Left ventricle myocardium superior (tissue), 1 donor: ENCODE measurements around the gene C8G. TPM values are rescaled to one million over a fixed set of nuclear protein-coding genes. Genes with fewer than 3 reads are reported as not detected.

Experiments used
- ATAC-seq: fragments of 200-7000 bp; cut with Tn5 transposase; one replicate; pipeline ENCODE4 v1.9.1; 2020; ENCODE audit warnings: mild to moderate bottlenecking, moderate library complexity
- DNase-seq: peaks from one replicate; pipeline ENCODE4 v3.0.0-alpha.2; 2020
- intact Hi-C: fragments of 100-400 bp; cut with micrococcal nuclease; formaldehyde crosslinking; loops from one replicate; pipeline ENCODE4 v1.11.0; 2022
- total RNA-seq: library from RNA; stranded (reverse); fragmentation: NEBNext Ultra II Directional; extraction: Animal tissue kit (Norgen Biotek cat#: 25700); gene quantifications from one replicate; pipeline ENCODE4 v1.2.1, GENCODE V29; 2021
- donor health status: DM: no; HTN: yes; CAD: no; lungs with severe emphysema.

Gene C8G
- total RNA-seq, 1 donor from 2014 or later: 2.2 TPM

DNA sequence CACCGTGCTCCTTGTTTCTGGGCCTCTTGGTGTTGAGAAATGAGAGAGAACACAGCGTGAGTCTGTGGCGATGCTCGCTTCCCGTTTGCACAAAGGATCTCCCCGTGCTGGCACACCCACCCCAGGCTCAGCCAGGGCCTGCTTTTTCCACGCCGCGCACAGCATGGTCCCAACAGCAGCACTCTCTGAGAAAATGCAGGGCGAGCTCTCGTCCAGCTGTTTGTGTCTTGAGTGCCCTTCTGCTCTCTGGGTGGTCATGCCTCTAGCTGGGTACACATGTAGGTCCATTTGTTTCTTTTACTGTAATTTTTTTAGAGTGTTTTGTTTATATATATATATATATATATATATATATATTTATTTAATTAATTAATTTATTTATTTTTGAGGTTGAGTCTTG, 27.1 kb upstream of the C8G start:
- DNase-seq (no peak), ATAC-seq (no peak)
- intact Hi-C loops: no loop called here

DNA sequence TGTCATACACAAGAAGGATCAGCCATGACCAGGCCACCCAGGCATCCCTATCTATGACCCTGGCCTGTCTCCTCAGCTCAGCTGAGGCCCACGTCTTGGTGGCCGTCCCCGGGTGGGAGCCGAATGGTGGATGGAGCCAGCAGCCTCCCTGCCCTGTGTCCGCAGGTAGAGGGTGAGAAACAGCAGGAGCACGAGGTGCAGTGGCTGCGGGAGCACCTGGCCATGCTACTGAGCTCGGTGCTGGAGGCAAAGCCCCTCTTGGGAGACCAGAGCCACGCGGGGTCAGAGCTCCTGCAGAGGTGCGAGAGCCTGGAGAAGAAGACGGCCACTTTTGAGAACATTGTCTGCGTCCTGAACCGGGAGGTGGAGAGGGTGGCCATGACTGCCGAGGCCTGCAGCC, 25.0 kb upstream of the C8G start:
- no peak for DNase-seq
- intact Hi-C loops: no loop called here
- ATAC-seq: no peak

DNA sequence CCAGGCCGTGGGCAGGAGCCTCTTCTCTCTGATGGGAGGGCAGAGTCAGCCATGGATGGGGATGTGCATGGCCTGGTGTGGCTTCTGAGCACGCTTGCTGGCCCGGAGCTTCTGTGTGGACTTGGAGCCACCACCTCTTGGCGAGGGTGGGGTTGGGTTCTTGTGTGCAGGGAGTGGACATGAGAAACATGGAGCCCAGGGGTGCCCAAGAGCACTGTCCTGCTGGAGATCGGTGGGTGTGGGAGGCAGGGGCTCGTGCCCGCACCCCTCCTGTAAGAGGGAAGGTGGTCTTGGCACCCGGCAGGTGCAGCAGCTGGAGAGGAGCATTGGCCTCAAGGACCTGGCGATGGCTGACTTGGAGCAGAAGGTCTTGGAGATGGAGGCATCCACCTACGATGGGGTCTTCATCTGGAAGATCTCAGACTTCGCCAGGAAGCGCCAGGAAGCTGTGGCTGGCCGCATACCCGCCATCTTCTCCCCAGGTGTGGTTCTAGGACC, 24.3 kb upstream of the C8G start:
- intact Hi-C loops: no loop called here
- ATAC-seq (no peak), DNase-seq (no peak)

DNA sequence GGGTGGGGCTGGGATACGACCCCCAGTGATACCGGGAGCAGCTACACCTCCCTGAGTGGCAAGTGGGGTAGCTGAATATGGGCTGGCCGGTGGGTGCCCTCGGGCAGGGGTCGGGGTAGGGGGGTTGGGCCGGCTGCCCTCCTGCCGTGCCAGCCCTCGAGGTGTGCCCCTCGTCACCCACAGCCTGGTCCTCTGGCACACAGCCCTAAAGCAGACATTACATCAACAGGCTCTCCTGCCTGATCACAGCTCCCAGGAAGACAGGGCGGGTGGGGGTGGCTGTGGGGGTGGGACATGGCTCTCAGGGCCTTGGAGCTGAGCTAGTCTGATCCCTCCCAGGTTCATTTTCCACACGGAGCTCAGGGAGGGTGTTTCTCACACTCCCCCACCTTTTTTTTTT, 23.7 kb upstream of the C8G start:
- DNase-seq (no peak), ATAC-seq (peak; percentile 59)
- intact Hi-C loops: no loop called here

DNA sequence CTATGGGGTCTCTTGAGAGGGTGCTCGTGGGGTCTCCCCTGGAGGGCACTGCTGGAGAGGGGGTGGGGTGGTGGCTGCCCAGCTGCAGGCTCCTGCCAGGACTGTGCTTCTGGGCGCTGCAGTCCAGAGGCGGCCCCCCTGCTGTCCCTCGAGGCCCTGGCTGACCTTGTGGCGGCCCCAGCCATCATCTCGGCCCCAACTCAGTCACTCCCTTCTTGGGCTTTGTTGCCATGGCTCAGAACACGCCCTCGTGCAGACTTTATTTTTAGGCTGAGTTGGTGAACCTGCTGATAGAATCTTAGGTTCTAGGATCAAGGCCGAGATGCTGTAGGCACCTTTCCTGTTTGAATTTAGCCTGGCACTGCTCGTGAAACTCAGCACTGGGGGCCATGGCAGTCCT, 23.3 kb upstream of the C8G start:
- peak; percentile 84 for ATAC-seq
- intact Hi-C loops: no loop called here
- DNase-seq: peak; percentile 68

DNA sequence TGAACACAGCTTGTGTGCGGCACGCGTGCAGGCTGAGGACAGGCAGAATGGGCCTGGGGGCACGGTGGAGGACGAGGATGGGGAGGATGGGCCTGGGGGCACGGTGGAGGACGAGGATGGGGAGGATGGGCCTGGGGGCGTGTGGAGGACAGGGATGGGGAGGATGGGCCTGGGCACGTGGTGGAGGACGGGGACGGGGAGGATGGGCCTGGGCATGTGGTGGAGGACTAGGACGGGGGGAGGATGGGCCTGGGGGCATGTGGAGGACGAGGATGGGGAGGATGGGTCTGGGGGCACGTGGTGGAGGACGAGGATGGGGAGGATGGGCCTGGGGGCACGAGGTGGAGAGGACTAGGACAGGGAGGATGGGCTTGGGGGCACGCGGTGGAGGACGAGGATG, 22.5 kb upstream of the C8G start:
- intact Hi-C loops: no loop called here
- DNase-seq (no peak), ATAC-seq (no peak)

DNA sequence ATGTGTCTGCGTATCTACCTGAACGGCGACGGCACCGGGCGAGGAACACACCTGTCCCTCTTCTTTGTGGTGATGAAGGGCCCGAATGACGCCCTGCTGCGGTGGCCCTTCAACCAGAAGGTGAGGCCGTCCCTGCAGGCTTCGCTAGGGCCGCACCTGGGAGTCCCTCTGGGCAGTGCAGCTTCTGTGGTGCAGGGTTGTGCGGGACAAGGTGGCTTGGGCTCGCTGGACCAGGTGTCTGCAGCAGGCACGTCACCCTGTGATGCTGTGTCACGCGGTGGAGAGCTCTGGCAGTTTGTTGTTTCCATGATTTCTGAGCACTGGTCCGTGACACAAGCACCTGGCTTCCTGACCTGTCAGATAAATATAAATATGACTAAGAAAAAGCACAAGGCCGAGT, 21.2 kb upstream of the C8G start:
- DNase-seq (no peak), ATAC-seq (no peak)
- intact Hi-C loops: no loop called here

DNA sequence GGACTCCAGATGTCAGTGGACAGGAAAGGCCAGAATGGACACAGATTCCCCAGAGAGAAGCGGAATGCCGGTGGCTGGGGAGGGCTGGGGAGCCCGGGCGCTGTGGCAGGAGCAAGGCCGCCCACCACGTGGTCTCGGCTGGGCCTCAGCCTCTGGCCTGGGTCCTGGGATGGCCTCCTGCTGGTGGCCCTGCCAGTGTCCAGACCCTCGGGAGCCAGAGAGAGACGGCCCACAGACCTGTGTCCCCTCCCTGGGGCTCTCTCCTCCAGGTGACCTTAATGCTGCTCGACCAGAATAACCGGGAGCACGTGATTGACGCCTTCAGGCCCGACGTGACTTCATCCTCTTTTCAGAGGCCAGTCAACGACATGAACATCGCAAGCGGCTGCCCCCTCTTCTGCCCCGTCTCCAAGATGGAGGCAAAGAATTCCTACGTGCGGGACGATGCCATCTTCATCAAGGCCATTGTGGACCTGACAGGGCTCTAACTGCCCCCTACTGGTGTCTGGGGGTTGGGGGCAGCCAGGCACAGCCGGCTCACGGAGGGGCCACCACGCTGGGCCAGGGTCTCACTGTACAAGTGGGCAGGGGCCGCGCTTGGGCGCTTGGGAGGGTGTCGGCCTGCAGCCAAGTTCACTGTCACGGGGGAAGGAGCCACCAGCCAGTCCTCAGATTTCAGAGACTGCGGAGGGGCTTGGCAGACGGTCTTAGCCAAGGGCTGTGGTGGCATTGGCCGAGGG, 19.5 kb upstream of the C8G start:
- DNase-seq (peak; percentile 59), ATAC-seq (peak; percentile 2)
- intact Hi-C loops: no loop called here

DNA sequence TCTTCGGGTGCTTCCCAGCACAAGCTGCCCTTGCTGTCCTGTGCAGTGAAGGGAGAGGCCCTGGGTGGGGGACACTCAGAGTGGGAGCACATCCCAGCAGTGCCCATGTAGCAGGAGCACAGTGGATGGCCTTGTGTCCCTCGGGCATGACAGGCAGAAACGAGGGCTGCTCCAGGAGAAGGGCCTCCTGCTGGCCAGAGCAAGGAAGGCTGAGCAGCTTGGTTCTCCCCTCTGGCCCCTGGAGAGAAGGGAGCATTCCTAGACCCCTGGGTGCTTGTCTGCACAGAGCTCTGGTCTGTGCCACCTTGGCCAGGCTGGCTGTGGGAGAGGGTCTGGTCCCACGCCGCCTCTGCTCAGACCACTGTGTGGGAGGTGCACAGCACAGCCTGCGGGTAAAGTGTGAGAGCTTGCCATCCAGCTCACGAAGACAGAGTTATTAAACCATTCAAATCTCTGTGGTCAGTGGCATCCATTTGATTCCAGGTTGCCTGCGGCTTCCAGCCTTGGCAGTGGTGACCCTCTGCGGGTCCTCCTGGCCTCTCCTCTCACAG, 18.8 kb upstream of the C8G start:
- ATAC-seq (no peak), DNase-seq (no peak)
- intact Hi-C loops: no loop called here

DNA sequence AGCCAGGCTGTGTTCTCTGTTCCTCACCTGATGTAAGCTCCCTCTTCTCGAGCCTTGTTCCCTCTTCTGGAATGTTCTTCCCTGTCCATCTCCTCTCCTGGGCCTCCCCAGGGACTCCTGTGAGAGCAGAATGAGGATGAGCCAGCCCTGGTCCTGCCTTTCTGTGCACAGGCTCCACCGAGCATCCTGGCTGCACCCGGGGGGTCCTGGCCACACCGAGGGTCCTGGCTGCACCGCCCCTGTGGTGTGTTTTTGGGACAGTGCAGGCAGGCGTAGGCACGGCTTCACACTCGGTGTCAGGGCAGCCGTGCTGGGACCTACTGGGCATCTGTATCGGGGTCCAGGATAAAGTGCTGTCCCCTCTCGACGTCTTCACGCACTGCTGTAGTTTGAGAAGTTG, 18.3 kb upstream of the C8G start:
- intact Hi-C loops: no loop called here
- ATAC-seq (no peak), DNase-seq (no peak)

DNA sequence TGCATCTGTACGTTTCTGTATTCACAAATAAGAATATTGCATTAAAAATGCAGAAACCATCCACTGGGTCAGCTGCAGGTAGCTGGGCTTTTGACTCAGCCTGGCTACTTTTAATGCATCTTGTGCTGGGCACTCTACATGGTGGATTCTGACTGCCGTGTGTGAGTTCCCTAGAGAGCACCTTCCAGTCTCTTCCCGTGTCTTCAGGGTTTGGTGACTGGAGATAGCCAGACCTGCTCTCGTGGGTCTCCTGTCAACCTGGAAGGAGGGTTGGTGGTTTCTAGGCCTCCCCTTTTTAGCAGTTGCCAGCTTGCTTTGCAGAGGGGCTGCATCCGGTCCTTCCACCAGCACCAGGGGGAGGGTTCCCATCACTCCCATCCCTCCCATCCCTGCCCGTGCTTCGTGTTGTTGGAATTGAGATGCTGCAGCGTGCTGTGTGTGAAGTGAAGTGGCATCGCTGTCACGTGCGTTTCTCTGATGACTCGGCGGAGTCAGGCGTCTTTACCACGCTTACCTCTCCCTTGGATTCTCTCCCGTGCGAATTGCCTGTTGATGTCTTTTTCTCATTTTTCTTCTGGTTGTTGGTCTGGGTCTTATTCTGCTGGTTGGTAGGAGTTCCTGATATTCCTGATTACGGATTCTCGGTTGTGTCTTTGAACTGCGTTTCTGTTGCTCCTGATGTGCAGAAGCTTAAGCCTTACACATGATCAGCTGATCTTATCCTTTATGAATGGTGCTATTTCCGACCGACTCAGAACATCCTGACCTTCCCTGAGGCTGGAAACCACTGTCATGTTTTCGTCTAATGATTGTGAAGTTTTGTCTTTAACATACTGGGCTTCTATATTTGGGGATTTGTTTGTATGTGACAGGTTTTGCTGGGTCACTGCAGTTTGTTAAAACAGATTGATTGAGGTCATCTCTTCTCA, 17.4 kb upstream of the C8G start:
- intact Hi-C loops: no loop called here
- peak; percentile 28 for ATAC-seq
- no peak for DNase-seq

DNA sequence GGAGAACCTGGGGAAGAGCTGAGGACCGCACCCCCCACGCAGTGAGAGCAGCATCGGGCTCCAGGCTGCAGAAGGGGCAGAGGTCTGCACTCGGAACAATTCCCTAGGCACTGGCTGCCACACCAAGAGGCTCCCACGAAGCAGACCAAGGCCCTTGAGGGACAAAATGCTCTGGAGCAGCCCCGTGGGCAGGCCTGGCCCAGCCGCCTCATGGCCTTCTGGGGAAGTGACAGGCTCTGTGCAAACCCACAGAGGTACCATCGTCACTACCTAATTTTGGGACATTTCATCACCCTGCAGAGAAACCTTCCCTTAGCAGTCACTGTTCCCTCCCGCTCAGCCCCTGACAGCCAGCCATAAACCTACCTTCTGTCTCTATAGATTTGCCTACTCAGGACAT, 16.5 kb upstream of the C8G start:
- intact Hi-C loops: no loop called here
- ATAC-seq (peak; percentile 90), DNase-seq (peak; percentile 74)

DNA sequence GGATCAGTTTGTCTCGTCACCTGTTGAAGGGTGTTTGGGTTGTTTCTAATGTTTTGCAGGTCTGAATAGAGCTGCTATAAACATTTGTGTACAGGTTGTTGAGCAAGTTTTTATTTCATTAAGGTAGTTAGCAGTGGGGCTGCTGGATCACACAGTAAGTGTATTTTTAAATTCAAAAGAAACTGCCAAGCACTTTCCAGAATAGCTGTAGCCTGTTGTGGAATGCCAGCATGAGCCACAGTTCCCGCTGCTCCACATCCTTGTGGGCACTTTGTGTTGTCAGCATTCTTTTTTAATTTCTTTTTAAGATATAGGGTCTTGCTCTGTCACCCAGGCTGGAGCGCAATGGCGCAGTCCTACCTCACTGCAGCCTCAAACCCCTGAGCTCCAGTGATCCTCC, 15.0 kb upstream of the C8G start:
- ATAC-seq (peak; percentile 52), DNase-seq (no peak)
- intact Hi-C loops: no loop called here

DNA sequence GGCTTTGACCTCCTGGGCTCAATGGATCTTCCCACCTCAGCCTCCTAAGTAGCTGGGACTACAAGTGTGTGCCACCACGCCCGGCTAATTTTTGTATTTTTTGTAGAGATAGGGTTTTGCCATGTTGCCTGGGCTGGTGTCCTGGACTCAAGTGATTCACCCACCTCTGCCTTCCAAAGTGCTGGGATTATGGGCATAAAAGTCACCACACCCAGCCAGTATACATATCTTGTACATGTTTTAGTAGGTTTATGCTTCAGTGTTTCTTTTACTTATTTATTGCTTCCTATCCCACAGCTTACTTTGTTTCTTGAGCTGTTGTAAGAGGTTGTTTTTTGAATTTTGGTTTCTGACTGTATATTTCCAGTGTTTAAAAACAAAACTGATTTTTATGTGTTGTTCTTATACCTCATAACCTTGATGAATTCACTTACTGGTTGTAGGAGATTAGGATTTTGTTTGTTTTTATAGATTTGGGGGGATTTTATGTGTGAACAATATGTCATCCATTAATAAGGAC, 13.4 kb upstream of the C8G start:
- ATAC-seq (no peak), DNase-seq (no peak)
- intact Hi-C loops: no loop called here

DNA sequence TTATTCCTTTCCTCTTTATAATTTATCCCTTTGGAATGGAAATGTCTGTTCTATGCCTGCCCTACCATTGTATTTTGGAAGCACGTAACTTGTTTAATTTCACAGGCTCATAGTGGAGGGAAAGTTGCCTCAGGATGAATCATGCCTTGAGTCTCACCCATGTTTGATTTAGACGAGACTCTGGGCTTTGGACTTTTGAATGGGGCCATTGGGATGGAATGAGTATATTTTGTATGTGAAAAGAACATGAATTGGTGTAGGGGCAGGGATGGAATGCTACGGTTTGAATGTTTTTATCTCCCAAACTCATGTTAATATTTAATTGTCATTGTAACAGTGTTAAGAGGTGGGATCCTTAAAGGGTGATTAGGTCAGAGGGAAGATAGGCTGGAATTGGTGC, 10.8 kb upstream of the C8G start:
- no peak for DNase-seq
- intact Hi-C loops: no loop called here
- ATAC-seq: no peak

DNA sequence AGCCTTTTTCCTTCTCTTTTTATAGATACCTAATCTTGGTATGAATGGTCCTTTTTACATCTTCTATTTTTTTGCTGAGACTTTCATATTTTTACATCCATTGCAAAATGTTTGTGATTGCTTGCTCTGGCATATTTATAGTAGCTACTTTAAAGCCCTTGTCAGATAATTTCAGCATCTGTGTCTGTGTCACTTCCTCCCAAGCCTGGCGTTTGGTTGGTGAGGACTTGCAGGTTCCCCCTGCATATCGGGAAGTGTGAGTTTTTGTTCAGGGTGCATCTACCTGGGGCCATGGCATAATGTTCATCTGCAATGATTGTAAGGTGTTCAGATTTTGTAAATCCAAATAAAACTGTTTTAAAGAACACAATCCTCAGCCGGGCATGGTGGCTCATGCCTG, 9.4 kb upstream of the C8G start:
- DNase-seq: no peak
- intact Hi-C loops: no loop called here

DNA sequence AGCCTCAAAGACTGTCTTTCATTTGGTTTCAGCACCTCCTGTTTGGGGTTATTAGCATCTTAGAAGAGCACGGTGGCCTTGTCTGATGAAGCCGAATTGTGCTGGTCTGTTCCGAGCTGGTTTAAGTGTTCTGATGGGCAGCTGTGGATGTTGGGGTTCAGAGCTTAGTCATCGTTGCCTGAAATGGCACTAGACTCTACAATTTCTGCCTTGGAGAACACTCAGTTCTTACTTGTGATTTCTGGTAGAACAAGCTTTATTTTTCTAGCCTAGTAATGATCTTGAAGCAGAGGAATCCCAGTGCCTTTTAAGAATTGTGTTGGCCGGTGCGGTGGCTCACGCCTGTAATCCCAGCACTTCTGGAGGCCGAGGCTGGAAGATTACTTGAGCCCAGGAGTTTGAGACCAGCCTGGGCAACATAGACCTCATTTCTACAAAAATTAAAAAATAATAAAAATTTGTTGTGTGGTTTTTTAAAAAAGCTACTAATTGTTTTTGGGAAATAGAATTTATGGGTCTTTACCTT, 8.3 kb upstream of the C8G start:
- intact Hi-C loops: no loop called here
- ATAC-seq (no peak), DNase-seq (no peak)

More for the DNA sequence above, 9.4 kb upstream of the C8G start:
- ATAC-seq: no peak

DNA sequence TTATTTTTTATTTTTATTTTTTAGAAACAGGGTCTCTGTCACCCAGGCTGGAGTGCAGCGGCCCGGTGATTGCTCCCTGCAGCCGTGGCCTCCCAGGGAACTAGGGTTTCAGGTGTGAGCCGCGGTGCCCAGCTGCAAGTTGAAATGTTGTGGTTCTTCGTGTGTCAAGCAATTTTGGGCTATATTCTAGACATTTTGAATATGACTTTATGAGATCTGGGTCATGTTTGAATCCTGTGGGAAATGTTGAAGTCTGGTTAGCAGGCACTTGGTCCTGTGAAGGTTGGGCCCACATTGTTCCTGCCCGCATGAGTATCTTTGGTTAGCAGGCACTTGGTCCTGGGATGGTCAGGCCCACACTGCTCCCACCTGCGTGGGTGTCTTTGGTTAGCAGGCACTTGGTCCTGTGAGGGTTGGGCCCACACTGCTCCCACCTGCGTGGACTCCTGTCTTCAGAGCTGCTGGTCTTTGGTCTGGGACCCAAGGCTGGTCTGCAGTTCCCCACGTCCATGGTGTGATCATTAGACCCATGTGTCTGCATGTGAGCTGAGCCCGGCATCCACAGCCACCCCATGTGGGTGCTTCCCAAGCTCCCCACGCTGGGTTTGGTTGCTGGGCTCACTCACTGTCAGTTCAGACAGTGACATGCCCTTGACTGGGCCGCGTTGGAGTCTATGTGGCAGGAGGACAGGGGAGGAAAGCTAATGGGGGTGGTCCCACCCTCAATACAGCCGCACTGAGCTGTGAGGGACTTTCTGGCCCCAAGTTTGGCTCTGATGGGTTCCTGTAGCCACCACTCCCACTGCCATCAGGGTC, 7.6 kb upstream of the C8G start:
- no peak for ATAC-seq
- peak; percentile 20 for DNase-seq
- intact Hi-C loops: no loop called here

DNA sequence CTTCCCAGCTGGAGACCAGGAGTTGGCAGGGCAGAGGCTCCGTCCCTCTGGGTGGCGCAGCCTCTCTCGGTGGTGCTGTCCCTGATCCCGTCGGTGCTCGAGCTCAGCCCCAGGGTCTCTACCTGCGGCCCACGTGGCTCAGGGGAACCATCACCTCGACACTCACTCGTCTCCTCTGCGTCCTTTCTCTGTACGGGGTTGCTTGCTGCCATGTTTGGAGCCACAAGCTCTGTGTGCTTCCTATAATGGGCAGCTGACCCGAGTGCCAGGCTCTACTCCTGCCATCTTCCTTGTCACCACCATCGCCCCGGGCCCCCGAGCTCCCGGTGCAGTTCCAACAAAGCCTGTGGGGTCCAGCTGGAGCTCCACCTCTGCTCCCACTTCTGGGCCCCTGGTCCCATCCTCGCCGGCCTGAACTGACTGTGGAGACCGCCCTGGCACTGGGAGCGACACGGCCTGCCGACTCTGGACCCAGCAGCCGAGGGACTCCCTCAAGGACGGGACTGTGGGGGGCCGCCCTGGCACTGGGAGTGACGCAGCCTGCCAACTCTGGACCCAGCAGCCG, 5.5 kb upstream of the C8G start:
- intact Hi-C loops: no loop called here

More for the DNA sequence above, 5.5 kb upstream of the C8G start:
- ATAC-seq (no peak), DNase-seq (peak; percentile 26)
